T-helper 9 cell (primary cell): ENCODE results near the gene ZNF580.

Experiments used
- DNase-seq: peaks from one replicate; pipeline ENCODE4 v3.0.0-alpha.2; 2020

The ZNF580 gene

GRCh38 chr19:55647732-55648584 is 7.2 kb downstream of the ZNF580 start, which contains the start of gene CCDC106:
TSS of gene CCDC106 (plus strand) at chr19:55648212. CDS start at chr19:55649047, 835 bp downstream.
- DNase-seq = no peak

- no peak for DNase-seq
These were observed 7.9 kb downstream of the ZNF580 start for GRCh38 chr19:55648585-55649267.

GRCh38 chr19:55649268-55650125 is 8.7 kb downstream of the ZNF580 start:
- no peak for DNase-seq

- no peak for DNase-seq
These were observed 9.3 kb downstream of the ZNF580 start for GRCh38 chr19:55650126-55650557.

DNA sequence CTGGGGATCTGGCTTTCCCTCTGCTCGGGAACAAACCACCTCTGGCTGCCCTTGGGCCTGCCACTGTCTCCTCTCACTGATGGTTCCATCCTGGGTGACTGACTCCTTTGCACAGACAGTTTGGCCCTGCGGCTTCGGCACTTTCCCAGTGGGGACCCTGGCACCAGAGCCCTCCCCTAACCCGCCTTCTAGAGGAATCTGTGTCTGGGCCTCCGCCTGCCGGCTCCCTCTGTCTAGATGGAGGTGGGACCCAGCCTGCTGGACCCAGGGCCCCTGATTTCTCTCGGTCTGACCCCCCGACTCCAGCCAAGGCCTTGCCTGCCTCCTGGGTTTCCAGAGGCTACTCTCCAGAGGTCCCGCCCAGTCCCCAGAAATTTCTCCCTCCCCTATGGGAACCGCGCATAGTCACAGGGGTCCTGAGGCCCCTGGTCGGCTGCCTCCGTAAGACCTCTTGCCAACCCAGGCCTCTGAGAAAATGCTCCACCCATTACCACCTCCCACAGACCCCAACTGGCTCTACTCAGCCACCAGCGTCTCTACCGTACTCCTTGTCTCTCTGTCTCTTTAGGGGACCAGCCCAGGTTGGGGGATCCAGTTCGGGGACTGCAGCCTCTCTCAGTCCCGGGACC is 9.9 kb downstream of the ZNF580 start:
- no peak for DNase-seq

- DNase-seq = no peak
These were observed 10.4 kb downstream of the ZNF580 start for GRCh38 chr19:55651236-55651635.

- no peak for DNase-seq
These were observed 11.7 kb downstream of the ZNF580 start for GRCh38 chr19:55652311-55653128.

DNA sequence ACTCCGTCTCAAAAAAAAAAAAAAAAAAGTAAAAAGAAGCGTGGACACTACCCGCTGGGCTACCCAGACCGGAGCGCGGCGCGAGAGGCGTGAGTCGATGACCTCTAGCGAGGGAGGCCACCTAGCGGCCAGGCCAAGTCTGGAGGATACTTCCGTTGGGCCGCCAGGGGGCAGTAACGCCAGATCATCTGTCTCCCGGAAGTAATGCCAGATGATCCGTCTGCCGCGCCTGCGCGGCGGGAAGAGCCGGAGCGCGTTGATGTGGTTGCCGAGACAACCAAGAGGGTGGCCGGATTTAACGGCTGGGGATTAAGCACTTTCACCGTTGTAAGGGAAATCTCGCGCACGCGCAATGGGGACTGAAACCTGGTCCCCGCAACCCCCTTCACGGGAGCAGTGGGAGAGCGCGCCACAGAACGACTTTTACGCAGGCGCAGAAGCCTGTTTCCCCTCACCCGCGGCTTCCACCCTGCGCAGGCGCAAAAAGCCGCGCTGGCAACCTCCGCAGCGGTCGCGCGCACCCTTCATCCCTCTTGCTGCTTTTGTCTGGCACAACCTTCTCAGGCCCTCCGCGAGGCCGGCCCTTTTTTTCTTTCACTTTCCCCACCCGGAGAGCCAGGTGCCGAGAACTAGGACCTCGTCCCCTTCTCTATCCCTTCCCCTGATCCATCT is 13.0 kb downstream of the ZNF580 start:
- peak; percentile 98 for DNase-seq

DNA sequence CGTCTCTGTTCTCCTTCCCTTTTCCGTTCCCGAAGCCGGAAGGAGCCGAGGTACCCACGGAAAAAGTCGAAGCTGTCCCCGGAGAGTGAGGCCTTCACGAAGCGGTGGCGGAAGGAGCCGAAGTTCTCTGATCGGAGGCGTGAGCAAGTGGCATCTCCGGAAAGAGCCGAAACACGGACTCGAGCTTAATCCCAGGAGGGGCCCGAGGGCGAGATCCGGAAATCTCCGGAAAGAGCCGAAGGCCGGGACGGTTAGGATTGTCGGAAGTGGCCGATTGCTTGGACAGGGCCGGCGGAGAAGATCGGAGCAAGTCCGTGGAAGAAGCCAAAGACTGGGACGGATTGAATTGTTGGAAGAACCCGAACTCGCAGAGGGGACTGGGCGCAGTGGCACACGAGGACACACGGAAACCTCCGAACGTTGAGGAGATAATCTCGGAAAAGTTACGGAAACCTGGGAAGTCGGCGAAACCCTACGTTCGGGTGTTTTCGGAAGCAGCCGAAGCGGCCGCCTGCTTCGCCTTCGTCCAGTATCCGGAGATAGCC is 13.6 kb downstream of the ZNF580 start:
- peak; percentile 97 for DNase-seq

DNA sequence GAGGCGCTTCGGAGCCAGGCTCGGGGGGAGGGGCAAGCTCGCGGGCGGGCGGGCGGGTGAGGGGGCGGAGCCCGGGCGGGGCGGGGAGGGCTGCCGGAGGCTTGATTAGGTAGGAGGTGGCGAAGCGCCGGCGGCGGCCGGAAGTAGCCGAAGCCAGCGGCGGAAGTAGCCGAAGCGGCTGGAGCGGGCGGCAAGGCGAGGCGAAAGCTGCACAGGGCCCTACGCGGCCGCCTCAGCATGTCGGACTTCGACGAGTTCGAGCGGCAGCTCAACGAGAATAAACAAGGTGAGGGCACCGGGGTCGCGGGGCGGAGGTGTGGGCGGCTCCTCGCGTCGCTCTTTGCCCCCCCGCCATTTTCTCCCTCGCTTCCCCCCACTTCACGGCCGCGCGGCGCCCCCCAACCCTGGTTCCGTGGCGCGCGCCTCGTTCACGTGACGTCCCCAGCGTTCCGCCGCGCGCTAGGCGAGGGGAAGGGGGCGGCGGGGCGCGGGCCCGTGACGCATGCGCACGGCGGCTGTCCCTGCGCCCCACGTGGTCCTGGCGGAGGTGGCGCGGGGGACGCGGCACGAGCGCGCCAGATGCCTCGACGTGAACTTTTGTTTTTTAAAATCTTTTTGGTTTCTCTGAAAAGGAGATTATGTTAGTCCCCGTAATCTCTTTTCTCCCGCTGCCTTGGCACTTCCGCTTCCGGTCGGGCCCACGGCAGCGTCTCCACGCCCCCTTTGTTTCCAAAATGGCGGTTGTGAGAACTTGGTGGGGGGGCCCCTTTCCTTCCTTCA is 14.3 kb downstream of the ZNF580 start, which contains the start of gene U2AF2:
Gene U2AF2 (plus strand): TSS at position 168 of the 780 bp plus-strand sequence. CDS start 70 bp downstream, at position 238.
- peak; percentile 99 for DNase-seq

GRCh38 chr19:55655648-55656040 is 14.8 kb downstream of the ZNF580 start:
- no peak for DNase-seq

DNA sequence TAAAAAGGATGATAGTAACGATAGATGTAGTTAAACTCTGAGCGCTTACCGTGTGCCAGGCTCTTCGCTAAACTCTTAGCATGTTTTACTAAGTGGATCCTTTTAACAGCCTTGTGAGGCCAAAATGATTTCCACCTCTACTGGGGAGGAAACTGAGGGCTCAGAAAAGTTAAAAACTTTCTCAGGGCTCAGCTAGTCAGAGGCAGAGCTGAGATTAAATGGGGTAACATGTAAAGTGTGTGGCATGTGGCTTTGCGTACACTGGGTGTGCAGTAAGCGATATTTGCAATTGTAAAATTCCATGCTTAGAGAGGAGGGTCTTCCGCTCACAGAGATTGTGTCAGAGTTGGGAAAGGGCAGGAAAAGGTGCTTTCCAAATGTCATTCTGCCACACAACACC is 15.8 kb downstream of the ZNF580 start:
- no peak for DNase-seq

- DNase-seq = no peak
These were observed 16.4 kb downstream of the ZNF580 start for GRCh38 chr19:55656988-55657747.

GRCh38 chr19:55658846-55659459 is 18.2 kb downstream of the ZNF580 start:
- DNase-seq = no peak

DNA sequence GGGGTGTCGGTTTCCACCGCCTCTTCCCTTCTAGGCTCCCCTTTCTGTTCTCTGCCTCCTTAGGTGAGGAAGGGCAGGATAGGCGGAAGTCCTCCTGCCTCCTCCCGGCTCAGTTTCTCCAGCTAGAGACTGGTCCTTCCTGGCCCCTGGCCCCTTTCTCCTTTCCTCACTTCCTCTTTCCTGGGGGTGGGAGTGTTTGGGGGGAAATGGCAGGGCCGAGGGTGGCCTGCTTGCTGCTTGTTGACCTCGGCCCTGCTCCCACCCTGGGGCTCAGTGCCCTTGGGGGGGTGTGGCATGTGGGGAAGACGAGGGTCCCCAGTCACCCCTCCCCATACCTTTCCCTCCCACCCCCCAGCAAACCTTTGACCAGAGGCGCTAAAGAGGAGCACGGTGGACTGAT is 19.0 kb downstream of the ZNF580 start:
- no peak for DNase-seq

DNA sequence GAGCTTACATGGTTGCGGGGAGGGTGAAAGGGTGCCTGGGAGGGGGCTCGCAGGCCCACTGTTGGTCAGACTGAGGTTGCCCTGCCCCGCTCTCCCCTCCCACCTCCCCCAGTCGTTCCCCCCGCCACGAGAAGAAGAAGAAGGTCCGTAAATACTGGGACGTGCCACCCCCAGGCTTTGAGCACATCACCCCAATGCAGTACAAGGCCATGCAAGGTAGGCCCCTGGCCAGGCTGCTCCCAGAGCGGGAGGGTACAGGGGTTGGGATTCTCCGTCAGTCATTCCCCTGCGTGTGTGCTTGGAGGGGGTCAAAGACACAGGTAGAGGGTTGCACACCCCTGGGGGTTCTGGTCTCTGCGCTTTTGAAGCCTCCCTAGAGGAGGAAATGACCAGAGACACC is 19.6 kb downstream of the ZNF580 start:
- no peak for DNase-seq

- DNase-seq = no peak
These were observed 20.2 kb downstream of the ZNF580 start for GRCh38 chr19:55660991-55661390.

DNA sequence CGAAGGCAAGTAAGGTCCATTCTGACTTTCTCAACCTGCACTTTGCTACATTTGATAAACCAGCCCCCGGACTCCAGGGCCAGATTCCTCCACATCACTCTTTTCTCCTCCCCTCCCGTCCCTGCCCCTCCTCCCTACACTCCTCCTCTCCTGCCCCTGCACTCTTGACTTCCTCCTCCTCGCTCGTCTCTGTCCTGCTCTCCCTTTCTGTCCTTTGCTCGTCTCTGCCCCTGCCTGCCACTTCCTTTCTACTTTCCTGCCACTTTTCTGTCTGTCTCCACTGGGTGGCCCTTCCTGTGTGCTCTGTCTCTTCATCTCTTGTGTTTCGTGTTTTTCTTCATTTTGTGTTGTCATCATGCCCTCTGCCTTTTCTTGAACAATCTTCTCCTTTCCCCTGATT is 21.0 kb downstream of the ZNF580 start:
- DNase-seq = no peak
